ENCODE results near the gene ME1. TPM values are rescaled to one million over a fixed set of nuclear protein-coding genes. Genes with fewer than 3 reads are reported as not detected.

Gene ME1
- total and polyA plus RNA-seq, 9 of the 15 experiments (the other 6 are each of a cell fraction or from before 2014, with no cell fraction given) = 3.2 to 10.4 (median 5.5) TPM

GRCh38 chr6:83430611-83431544, at the start of gene ME1 (continued):
- TF ChIP-seq TBP (optimal IDR thresholded peaks at IDR 0.05; ENCODE audit: low read depth, low read length) (peak; percentile 80), CTCF (IDR thresholded peaks at IDR 0.05 in 2 of 3, conservative IDR thresholded peaks at IDR 0.05 in 1 of 3; ENCODE audit: insufficient read depth in 2 of 3, low read depth in 1 of 3, low read length in 3 of 3) (0 out of 6 replicates have a peak, but pooled peaks of 1 of the 3 experiments have one; percentile 1), SNRNP70 (optimal IDR thresholded peaks at IDR 0.05; ENCODE audit: low read depth, low read length) (no peak), PKNOX1 (IDR thresholded peaks at IDR 0.05) (peak; percentile 14; the same call in 1 of the 2 replicates), ZNF592 (IDR thresholded peaks at IDR 0.05) (peak; percentile 44), ZBTB8A (IDR thresholded peaks at IDR 0.05; ENCODE audit: partially characterized antibody) (no peak), NFRKB (IDR thresholded peaks at IDR 0.05; ENCODE audit: low read depth) (peak; percentile 87; the same call in 1 of the 2 replicates), SNIP1 (IDR thresholded peaks at IDR 0.05; ENCODE audit: low read depth) (no peak), ZNF584 (CRISPR knock-in tag; IDR thresholded peaks at IDR 0.05; ENCODE audit: low read depth) (no peak), ZNF121 (CRISPR knock-in tag; conservative IDR thresholded peaks at IDR 0.05) (no peak), MTA3 (IDR thresholded peaks at IDR 0.05; ENCODE audit: borderline replicate concordance) (peak; percentile 61; the same call in 1 of the 2 replicates), ZNF124 (CRISPR knock-in tag; IDR thresholded peaks at IDR 0.05) (no peak), CBFA2T2 (conservative IDR thresholded peaks at IDR 0.05) (0 out of 2 replicates have a peak, but pooled peaks have one; percentile 12), SMAD2 (IDR thresholded peaks at IDR 0.05; ENCODE audit: low read depth, low read length) (no peak), ZNF395 (CRISPR knock-in tag; IDR thresholded peaks at IDR 0.05) (0 out of 2 replicates have a peak, but pooled peaks have one; percentile 26), ZC3H11A (IDR thresholded peaks at IDR 0.05; ENCODE audit: low read depth, low read length) (no peak), RNF2 (IDR thresholded peaks at IDR 0.05) (peak; percentile 76; the same call in 1 of the 2 replicates), FOXJ2 (tag; IDR thresholded peaks at IDR 0.05) (peak; percentile 61; the same call in 1 of the 2 replicates), HCFC1 (IDR thresholded peaks at IDR 0.05; ENCODE audit: low read depth, low read length) (peak; percentile 12; the same call in 1 of the 2 replicates)

Data from K562 (cell line).